ENCODE results near the gene PLAC1. TPM values are rescaled to one million over a fixed set of nuclear protein-coding genes. Genes with fewer than 3 reads are reported as not detected.

Gene PLAC1
- total RNA-seq, 1 donor = 0.09 TPM

- no peak overlapping the region for H3K4me3 ChIP-seq (ENCODE audit: low read depth, low read length)
- DNase-seq (ENCODE audit: low read depth) = no peak
- TF ChIP-seq CTCF (IDR thresholded peaks at IDR 0.05; ENCODE audit: insufficient read depth, low read length) = no peak
These were observed 87.8 kb downstream of the PLAC1 start for GRCh38 chrX:134570509-134570846.

- no peak overlapping the region for H3K4me3 ChIP-seq (ENCODE audit: low read depth, low read length)
- DNase-seq (ENCODE audit: low read depth) = no peak
- TF ChIP-seq CTCF (IDR thresholded peaks at IDR 0.05; ENCODE audit: insufficient read depth, low read length) = no peak
These were observed 89.0 kb downstream of the PLAC1 start for GRCh38 chrX:134569306-134569705.

- H3K4me3 ChIP-seq (ENCODE audit: low read depth, low read length) = no peak overlapping the region
- no peak for DNase-seq (ENCODE audit: low read depth)
- TF ChIP-seq CTCF (IDR thresholded peaks at IDR 0.05; ENCODE audit: insufficient read depth, low read length) = no peak
These were observed 89.8 kb downstream of the PLAC1 start for GRCh38 chrX:134568285-134569016.

- no peak for TF ChIP-seq CTCF (IDR thresholded peaks at IDR 0.05; ENCODE audit: insufficient read depth, low read length)
- no peak overlapping the region for H3K4me3 ChIP-seq (ENCODE audit: low read depth, low read length)
- DNase-seq (ENCODE audit: low read depth) = no peak
These were observed 91.8 kb downstream of the PLAC1 start for GRCh38 chrX:134566506-134566905.

- DNase-seq (ENCODE audit: low read depth) = no peak
- H3K4me3 ChIP-seq (ENCODE audit: low read depth, low read length) = no peak overlapping the region
- no peak for TF ChIP-seq CTCF (IDR thresholded peaks at IDR 0.05; ENCODE audit: insufficient read depth, low read length)
These were observed 96.3 kb downstream of the PLAC1 start for GRCh38 chrX:134562002-134562401.

GRCh38 chrX:134558133-134558532 is 100.1 kb downstream of the PLAC1 start:
- no peak for DNase-seq (ENCODE audit: low read depth)
- TF ChIP-seq CTCF (IDR thresholded peaks at IDR 0.05; ENCODE audit: insufficient read depth, low read length) = no peak

GRCh38 chrX:134554291-134554690 is 104.0 kb downstream of the PLAC1 start:
- no peak for TF ChIP-seq CTCF (IDR thresholded peaks at IDR 0.05; ENCODE audit: insufficient read depth, low read length)
- H3K4me3 ChIP-seq (ENCODE audit: low read depth, low read length) = no peak overlapping the region
- DNase-seq (ENCODE audit: low read depth) = no peak

More at GRCh38 chrX:134558133-134558532, 100.1 kb downstream of the PLAC1 start:
- H3K4me3 ChIP-seq (ENCODE audit: low read depth, low read length) = no peak overlapping the region

Measured in fibroblast of the aortic adventitia (primary cell).